Measurements from ENCODE around the gene ZNF680.

Gene ZNF680

GRCh38 chr7:64516451-64516850 is 46.4 kb downstream of the ZNF680 start:
- Mint-ChIP-seq H3K4me3 (no peak overlapping the region), H3K4me1 (ENCODE audit: low read depth) (no peaks in the 10 kb centered on the region), H3K36me3 (ENCODE audit: low read depth) (peaks cover 79% of the 10 kb centered on the region), H3K27me3 (no peaks in the 10 kb centered on the region), H3K27ac (no peak overlapping the region), H3K9me3 (peaks cover 35% of the 10 kb centered on the region)

GRCh38 chr7:64515781-64516180 is 47.1 kb downstream of the ZNF680 start:
- no peak overlapping the region for H3K4me3 Mint-ChIP-seq
- H3K27ac Mint-ChIP-seq: no peak overlapping the region
- H3K4me1 Mint-ChIP-seq (ENCODE audit: low read depth): no peaks in the 10 kb centered on the region
- no peaks in the 10 kb centered on the region for H3K27me3 Mint-ChIP-seq
- H3K9me3 Mint-ChIP-seq: peaks cover 28% of the 10 kb centered on the region
- H3K36me3 Mint-ChIP-seq (ENCODE audit: low read depth): peaks cover 75% of the 10 kb centered on the region

- no peak overlapping the region for H3K27ac Mint-ChIP-seq
- no peaks in the 10 kb centered on the region for H3K4me1 Mint-ChIP-seq (ENCODE audit: low read depth)
- H3K4me3 Mint-ChIP-seq: no peak overlapping the region
- H3K9me3 Mint-ChIP-seq: peaks cover 28% of the 10 kb centered on the region
- no peaks in the 10 kb centered on the region for H3K27me3 Mint-ChIP-seq
- peaks cover 70% of the 10 kb centered on the region for H3K36me3 Mint-ChIP-seq (ENCODE audit: low read depth)
Observed at GRCh38 chr7:64515330-64515729, 47.5 kb downstream of the ZNF680 start.

GRCh38 chr7:64509583-64509982 is 53.3 kb downstream of the ZNF680 start:
- no peak overlapping the region for H3K4me3 Mint-ChIP-seq
- H3K27me3 Mint-ChIP-seq: no peaks in the 10 kb centered on the region
- H3K4me1 Mint-ChIP-seq (ENCODE audit: low read depth): no peaks in the 10 kb centered on the region
- peaks cover 47% of the 10 kb centered on the region for H3K36me3 Mint-ChIP-seq (ENCODE audit: low read depth)
- H3K9me3 Mint-ChIP-seq: peaks cover 27% of the 10 kb centered on the region
- no peak overlapping the region for H3K27ac Mint-ChIP-seq

GRCh38 chr7:64504581-64505120 is 58.2 kb downstream of the ZNF680 start:
- Mint-ChIP-seq H3K4me1 (ENCODE audit: low read depth) (no peaks in the 10 kb centered on the region), H3K4me3 (no peak overlapping the region), H3K27ac (no peak overlapping the region), H3K36me3 (ENCODE audit: low read depth) (peaks cover 33% of the 10 kb centered on the region), H3K27me3 (no peaks in the 10 kb centered on the region), H3K9me3 (peaks cover 43% of the 10 kb centered on the region)

GRCh38 chr7:64498270-64498669 is 64.6 kb downstream of the ZNF680 start:
- Mint-ChIP-seq H3K27me3 (no peaks in the 10 kb centered on the region), H3K27ac (no peak overlapping the region), H3K36me3 (ENCODE audit: low read depth) (peaks cover 14% of the 10 kb centered on the region), H3K4me1 (ENCODE audit: low read depth) (no peaks in the 10 kb centered on the region), H3K4me3 (no peak overlapping the region), H3K9me3 (peaks cover 21% of the 10 kb centered on the region)

- H3K27ac Mint-ChIP-seq: no peak overlapping the region
- H3K4me1 Mint-ChIP-seq (ENCODE audit: low read depth): no peaks in the 10 kb centered on the region
- no peaks in the 10 kb centered on the region for H3K27me3 Mint-ChIP-seq
- H3K9me3 Mint-ChIP-seq: peaks cover 15% of the 10 kb centered on the region
- no peak overlapping the region for H3K4me3 Mint-ChIP-seq
- peaks cover 18% of the 10 kb centered on the region for H3K36me3 Mint-ChIP-seq (ENCODE audit: low read depth)
Observed at GRCh38 chr7:64494912-64495461, 67.9 kb downstream of the ZNF680 start.

GRCh38 chr7:64485623-64486022 is 77.2 kb downstream of the ZNF680 start:
- Mint-ChIP-seq H3K36me3 (ENCODE audit: low read depth) (peaks cover 4% of the 10 kb centered on the region), H3K27ac (no peak overlapping the region), H3K9me3 (peaks cover 18% of the 10 kb centered on the region), H3K27me3 (no peaks in the 10 kb centered on the region), H3K4me1 (ENCODE audit: low read depth) (no peaks in the 10 kb centered on the region), H3K4me3 (no peak overlapping the region)

Measured in stimulated activated naive CD8-positive, alpha-beta T cell treated with anti-CD3 and anti-CD28 coated beads, Interleukin-15, Interleukin-2, amounts not matched to agents 100 ng/mL and 50 ng/mL, for 24 hours (primary cell).